ENCODE measurements around the gene COG5.

The COG5 gene

DNA sequence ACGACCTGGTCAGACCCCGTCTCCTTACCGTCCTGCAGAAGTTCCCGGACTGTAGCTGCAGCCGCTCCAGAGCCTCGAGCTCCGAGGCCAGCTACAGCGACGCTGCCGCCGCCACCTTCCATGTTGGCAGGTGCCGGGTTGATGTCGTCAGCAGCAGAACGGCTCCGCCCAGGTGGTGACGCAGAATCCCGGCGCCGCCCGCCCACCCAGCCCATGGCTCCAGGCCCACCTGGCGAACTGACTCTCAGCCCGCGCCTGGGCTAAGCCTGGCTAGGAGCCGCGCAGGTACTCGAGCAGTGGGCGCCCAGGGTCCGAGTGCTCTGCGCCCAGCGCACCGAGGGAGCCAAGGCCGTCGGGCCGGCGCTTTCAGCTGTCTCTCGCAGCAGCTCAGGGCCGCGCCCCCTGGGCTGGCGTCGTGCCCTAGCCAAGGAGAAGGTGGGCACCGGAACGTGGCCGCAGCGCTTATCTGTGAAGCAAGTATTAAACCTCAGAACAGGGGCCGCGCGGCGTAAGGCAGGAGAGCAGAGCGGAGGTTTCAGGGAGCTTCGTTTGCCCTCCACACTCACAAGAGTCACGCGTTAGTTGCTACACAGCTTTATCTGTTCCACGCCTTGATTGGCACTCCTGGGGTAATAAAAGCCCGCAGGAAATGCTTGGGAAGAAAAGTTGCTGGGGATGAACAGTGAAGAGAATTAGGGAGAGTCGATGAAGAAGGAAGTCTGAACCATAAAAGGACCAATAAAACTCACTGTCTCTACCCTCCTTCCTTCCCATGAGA is at the start of gene COG5, which contains the start of gene DUS4L:
COG5 (minus strand) TSS at position 146 of the 778 bp plus-strand sequence; CDS start at position 122, 24 bp downstream.
DUS4L (plus strand) TSS at position 197 of the 778 bp plus-strand sequence. CDS start 3,100 bp downstream, outside the sequence.
- DNase-seq = peak; percentile 86

DNA sequence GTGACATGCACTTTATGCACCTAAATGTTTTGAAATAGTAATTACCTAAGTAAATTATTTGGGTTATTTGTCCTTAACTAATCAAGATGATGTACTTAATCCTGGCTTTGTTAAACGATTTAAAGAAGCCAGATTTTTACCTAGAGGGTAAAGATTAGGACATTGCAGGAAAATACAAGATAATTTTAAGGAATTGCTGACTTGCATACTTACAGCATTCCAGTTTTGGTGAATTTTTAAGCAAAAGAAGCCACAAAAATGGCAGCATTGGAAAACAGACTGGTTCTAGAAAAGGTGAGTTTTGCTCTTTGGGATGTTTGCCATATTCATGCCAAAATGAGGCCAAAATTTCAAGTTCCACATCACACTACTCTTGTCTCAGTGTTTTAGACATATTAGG is 49.7 kb upstream of the COG5 start:
- DNase-seq = no peak

- no peak for DNase-seq
These were observed 46.6 kb upstream of the COG5 start for GRCh38 chr7:107610323-107610722.

- no peak for DNase-seq
These were observed 46.1 kb upstream of the COG5 start for GRCh38 chr7:107609811-107610261.

DNA sequence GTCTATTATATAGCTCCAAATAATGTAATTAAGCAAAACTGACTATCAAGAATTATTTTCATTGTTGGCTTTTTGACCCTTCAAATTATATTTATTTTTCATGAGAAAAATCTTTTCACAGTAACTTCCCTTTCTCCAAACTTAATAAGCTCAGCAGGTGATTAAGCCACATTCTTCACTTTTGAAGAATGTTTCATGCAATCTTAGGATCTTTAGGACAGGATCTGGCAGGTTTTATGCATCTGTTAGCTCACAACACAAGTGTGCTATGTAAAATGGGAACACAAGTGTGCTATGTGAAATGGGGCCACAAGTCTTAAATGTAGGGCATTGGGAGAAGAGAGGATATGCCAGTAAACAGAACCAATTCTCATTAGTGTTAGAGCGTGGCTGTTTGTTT is 42.6 kb upstream of the COG5 start:
- no peak for DNase-seq

DNA sequence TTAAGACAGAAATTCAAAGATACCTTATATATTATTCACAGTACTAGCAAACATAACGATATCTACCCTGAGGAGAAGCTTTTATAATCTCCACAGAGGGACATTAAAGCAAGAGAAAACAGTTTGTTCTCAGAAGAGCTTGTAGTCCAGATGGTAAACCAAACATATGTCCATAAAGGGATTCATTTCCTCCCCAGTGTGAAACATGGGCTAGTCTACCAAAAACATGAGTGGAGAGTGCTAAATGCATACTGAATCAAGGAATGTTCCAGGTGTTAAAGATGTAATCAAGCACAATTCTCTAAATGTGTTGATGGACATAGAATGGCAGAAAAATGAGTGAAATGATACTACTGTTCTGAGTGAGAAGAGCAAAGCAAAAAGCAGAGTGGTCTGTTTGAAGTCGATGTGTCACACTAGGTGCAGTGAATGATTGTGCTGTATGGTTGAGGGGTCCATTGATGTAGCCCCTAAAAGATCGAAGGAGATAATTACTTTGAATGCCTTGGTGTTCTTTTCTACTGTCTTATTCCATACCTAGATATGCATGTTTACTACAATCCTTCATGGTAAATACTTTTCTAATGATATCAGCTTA is 41.6 kb upstream of the COG5 start:
- DNase-seq = no peak

DNA sequence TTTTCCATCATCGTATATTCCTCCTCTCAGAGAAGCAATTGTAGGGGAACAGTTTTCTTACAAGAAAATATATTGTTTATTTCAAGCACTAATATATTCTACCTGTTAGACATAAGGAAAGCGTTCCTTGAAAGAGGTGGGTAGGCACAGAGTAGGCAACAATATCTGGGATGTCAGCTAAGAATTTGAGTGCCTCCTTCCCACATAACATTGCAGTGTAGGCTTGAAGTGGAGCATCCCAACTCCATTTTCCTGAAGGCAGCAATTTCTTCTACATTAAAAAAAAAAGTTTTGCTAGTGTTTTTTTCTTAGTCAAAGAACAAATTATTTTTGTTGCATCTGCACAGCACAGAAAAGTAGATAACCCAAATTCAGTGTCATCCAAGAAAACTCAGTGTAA is 37.1 kb upstream of the COG5 start:
- no peak for DNase-seq

DNA sequence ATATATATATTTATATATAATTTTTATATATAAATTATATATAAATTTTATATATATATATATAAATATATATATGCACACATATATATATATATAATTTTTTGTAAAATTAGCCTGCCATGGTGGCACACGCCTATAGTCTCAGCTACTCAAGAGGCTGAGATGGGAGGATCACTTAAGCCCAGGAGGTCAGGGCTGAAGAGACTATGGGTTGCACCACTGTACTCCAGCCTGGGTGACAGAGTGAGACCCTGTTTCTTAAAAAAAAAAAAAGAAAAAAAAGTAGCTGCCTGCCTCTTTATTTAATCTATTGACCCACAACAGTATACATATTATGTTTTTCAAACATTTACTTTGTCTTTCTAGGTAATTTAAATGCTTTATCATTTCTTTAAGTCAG is 35.5 kb upstream of the COG5 start:
- no peak for DNase-seq

DNA sequence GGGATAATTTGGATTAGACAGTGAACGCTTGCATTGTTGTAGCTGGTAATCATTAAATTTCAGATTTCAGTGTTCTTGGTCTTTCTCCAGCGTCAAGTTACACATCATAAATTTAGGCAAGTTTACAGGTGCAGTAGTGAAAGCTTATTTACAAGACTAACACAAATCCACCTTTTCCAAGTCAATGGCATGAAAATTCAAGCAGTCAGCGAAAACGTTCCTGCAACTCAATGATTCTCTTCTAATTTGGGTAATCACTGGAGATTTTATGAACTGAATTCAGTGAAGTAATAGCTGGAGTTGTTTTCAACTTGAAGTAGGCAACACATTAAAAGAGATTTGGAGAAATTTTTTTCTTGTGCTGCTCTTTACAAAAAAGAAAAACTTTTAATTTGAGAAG is 34.2 kb upstream of the COG5 start:
- no peak for DNase-seq

- DNase-seq = no peak
These were observed 33.8 kb upstream of the COG5 start for GRCh38 chr7:107597582-107597916.

DNA sequence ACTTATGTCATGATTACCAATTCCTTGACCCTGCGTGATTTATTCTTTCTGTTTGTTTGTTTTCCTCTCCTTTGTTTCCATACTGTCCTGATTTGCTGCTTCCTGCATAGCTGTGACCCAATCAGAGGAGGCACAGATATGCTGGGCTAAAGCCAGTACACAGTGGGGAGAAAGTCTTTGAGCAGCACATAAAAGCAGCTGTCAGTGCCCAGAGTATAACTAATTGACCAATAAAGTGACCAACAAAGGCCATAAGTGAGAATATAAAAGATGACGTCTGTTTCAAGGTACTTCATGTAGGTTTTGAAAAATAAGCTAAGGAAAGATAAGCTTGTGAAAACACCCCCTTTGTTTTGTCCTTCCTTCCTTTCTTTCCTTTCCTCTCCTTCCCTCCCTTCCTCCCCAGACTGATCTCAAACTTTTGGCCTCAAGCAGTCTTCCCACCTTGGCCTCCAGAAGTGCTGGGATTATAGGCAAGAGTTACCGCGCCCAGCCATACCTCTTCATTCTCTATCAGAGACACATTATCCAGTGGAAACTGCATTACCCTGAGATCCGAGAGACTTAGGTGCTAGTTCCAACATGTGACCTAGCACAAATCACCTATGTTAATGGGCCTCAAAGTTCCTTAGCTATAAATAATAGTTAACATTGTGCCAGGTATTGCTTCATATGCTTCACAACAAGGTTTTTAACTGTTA is 33.3 kb upstream of the COG5 start:
- DNase-seq = no peak

- DNase-seq = no peak
These were observed 31.4 kb upstream of the COG5 start for GRCh38 chr7:107594961-107595737.

DNA sequence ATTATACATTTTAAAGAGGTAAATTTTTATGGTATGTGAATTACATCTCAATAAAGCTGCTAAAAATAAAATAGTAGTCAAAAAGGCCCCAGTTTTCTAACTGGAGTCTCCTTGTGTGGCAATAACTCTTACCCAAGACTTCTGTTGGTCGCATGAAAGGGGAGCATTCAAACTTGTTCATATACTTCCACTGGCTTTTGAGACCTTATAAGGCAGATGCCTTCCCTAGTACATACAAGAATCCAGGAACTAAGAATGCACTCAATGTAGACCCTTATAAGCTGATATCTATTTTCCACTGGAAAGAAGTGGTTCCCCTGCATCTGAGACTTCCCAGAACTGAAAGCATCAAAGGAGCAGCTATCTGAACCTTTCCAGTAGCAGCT is 29.3 kb upstream of the COG5 start:
- DNase-seq = no peak

DNA sequence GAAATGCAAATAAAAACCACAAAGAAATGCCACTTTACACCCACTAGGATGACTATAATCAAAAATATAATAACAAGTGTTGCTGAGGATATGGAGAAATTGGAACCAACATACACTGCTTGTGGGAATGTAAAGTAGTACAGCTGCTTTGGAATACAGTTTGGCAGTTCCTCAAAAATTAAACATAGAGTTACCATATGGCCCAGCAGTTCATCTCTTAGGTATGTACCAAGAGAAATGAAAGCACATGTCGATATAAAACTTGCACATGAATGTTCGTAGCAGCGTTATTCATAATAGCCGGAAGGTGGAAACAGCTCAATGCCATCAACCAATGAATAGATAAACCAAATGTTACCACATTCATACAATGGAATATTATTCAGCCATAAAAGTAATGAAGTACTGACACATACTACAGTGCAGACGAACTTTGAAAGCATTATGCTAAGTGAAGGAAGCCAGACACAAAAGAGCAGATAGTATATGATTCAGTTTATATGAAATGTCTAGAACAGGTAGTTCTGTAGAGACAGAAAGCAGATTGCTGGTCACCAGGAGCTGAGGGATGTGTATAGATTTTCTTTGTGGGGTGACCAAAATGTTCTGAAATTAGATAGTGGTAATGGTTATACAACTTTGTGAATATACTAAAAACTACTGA is 28.8 kb upstream of the COG5 start:
- no peak for DNase-seq

DNA sequence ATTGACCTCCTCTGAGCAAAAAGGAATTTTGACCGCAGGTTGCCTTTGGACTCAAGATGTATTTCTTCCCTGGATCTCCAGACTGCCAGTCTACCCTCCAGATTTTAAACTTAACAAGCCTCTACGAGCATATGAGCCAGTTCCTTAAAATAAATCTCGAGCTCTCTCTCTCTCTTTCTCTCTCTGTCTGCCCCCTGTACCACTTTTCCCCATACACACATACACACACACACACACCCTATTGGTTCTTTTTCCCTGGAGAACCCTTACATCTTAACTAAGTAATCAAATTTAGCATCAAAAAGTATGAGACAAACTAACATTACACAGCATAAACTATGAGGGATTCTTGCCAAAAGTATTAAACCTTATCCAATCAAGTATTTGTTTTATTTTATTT is 27.7 kb upstream of the COG5 start:
- DNase-seq = no peak

- no peak for DNase-seq
These were observed 24.9 kb upstream of the COG5 start for GRCh38 chr7:107588529-107589130.

DNA sequence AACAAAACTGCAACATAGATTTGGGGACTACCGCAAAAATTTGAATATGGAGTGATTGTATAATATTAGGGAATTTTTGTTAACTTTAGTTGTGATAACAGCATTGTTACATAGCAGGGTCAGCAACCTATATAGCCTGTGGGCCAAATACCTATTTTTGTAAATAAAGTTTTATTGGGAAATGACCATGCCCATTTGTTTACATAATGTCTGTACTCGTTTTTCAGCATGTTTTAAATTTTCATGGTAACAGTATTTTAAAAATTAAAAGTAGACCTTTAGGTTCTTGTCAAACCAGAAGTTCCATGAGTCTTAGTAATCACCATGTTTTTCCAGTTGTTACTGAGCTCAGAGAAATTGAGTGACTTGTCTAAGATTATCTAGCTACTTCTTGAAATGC is 21.0 kb upstream of the COG5 start:
- no peak for DNase-seq

DNA sequence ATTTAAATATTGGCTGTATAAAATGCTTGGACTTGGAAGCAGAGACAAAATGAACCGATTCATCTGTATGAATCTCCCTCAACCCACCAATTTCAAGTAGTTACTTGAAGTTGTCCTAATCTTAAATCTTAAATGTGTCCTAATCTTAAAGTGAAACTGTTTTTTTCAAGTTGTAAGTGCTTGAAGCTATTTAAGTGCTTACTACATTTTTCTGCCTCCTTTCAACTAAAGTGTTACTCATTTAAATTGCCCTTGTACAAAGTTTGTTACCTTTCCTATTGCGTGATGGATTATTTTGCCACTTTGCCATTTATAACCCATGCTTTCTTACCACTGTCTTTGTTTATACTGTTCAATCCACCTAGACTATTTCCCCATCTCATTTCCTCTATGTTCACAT is 19.2 kb upstream of the COG5 start:
- DNase-seq = no peak

DNA sequence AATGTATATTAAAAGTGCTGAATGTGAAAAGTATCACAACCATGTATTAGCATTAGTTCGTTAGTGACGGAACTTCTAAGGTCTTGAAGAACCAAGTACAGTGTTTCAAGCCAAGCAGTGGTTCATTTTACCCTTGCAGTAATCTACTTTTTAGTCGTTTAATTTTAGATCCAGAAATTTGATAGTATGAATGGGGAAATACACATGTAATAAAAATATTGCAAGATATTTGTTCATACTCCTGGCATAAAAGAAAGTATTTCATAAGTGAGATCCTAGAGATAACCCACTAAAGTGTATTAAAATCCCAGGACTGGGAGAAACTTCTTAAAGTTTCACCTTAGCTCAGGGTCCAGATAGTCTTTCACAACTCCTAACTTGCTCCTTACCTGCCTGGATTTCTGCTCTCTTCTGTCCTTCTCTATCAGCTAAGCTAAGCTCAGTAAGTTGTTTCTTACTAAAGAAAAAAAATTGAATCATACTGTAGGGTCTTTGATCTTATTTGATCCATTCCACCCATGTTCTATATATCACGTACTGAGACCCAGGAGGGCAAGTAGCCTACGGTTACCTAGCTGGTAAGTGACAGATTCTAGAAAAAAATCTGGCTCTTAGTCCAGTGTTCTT is 17.8 kb upstream of the COG5 start:
- DNase-seq = no peak

DNA sequence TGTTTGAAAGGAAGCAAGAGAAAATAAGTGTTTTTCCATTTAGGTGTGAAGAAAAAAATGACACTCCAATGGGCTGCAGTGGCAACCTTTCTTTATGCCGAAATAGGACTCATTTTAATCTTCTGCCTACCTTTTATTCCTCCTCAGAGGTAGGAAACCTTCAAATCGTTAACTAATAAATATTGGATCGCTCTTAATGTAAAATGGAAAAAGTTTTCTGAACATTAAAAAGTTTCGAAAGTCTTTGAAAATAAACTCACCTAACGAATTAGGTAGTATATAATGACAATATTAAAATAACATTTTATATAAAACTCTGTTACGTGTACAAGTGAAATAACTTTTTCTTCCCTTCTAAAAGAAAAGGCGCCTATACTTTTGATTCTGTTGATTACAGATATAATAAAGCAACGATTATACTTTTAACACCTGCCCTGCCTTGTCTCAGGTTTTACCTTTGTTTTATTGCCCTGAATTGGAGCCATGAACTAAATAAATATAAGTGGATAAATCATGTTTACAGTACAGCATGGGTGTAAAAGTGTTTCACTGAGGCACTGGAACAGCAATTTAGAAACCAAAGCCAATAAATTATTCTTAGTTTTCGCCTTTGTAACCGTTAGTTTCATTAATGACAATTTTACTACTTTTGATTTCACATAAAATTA is 17.1 kb upstream of the COG5 start:
- DNase-seq = no peak
